H9 (cell line): ENCODE results near the gene BRD1. TPM values are rescaled to one million over a fixed set of nuclear protein-coding genes. Genes with fewer than 3 reads are reported as not detected.

ENCODE experiments used
- DNase-seq: peaks from one replicate; pipeline ENCODE4 v3.0.0-alpha.2; 2017
- H2AFZ ChIP-seq: one replicate; pipeline ENCODE4 v1.6.1; 2013; ENCODE audit warnings: mild to moderate bottlenecking, low read length, control low read depth, moderate library complexity
- H2AK5ac ChIP-seq: 2 replicates; pipeline ENCODE4 v1.6.1; 2013; ENCODE audit warnings: low read length, control low read depth, mixed read lengths; ENCODE audit not compliant: insufficient read length
- H2BK120ac ChIP-seq: one replicate; pipeline ENCODE4 v1.6.1; 2013; ENCODE audit warnings: low read depth, mild to moderate bottlenecking, low read length, control low read depth, inconsistent platforms; ENCODE audit not compliant: poor library complexity, severe bottlenecking
- H2BK12ac ChIP-seq: 2 replicates; pipeline ENCODE4 v1.6.1; 2013; ENCODE audit warnings: low read length, control low read depth, mixed read lengths, low read depth; ENCODE audit not compliant: insufficient read length
- H2BK15ac ChIP-seq: 2 replicates; pipeline ENCODE4 v1.6.1; 2013; ENCODE audit warnings: low read depth, low read length, control low read depth
- H2BK20ac ChIP-seq: one replicate; pipeline ENCODE4 v1.6.1; 2013; ENCODE audit warnings: low read depth, mild to moderate bottlenecking, low read length, control low read depth, inconsistent platforms; ENCODE audit not compliant: poor library complexity, severe bottlenecking
- H2BK5ac ChIP-seq: 2 replicates; pipeline ENCODE4 v1.6.1; 2013; ENCODE audit warnings: low read length, control low read depth, mixed read lengths; ENCODE audit not compliant: insufficient read length
- H3K14ac ChIP-seq: 2 replicates; pipeline ENCODE4 v1.6.1; 2013; ENCODE audit warnings: low read length, control low read depth; ENCODE audit not compliant: insufficient read depth
- H3K18ac ChIP-seq: 2 replicates; pipeline ENCODE4 v1.6.1; 2013; ENCODE audit warnings: low read depth, mild to moderate bottlenecking, mixed read lengths, low read length, control low read depth; ENCODE audit not compliant: insufficient read length
- H3K23ac ChIP-seq: 2 replicates; pipeline ENCODE4 v1.6.1; 2013; ENCODE audit warnings: low read length, control low read depth, mixed read lengths, low read depth; ENCODE audit not compliant: insufficient read length
- H3K23me2 ChIP-seq: 2 replicates; pipeline ENCODE4 v1.6.1; 2013; ENCODE audit warnings: low read depth, mild to moderate bottlenecking, mixed read lengths, low read length, control low read depth; ENCODE audit not compliant: insufficient read length, poor library complexity, severe bottlenecking
- H3K27ac ChIP-seq: 2 replicates; pipeline ENCODE4 v1.5.1; 2013; ENCODE audit warnings: low read length, control low read depth, mixed read lengths, low read depth; ENCODE audit not compliant: insufficient read length
- H3K27me3 ChIP-seq: 2 replicates; pipeline ENCODE4 v1.6.1; 2013; ENCODE audit warnings: low read length, control low read depth, inconsistent platforms; ENCODE audit not compliant: insufficient read depth
- H3K4ac ChIP-seq: 2 replicates; pipeline ENCODE4 v1.6.1; 2013; ENCODE audit warnings: low read depth, mild to moderate bottlenecking, control low read depth, inconsistent platforms, low read length, moderate library complexity
- H3K4me1 ChIP-seq: 2 replicates; pipeline ENCODE4 v1.6.1; 2013; ENCODE audit warnings: low read length, control low read depth, inconsistent platforms; ENCODE audit not compliant: insufficient read depth
- H3K4me2 ChIP-seq: 2 replicates; pipeline ENCODE4 v1.6.1; 2013; ENCODE audit warnings: low read length, control low read depth, mixed read lengths; ENCODE audit not compliant: insufficient read length, insufficient read depth
- H3K56ac ChIP-seq: 2 replicates; pipeline ENCODE4 v1.6.1; 2013; ENCODE audit warnings: low read depth, mild to moderate bottlenecking, mixed read lengths, low read length, control low read depth; ENCODE audit not compliant: insufficient read length
- H3K79me1 ChIP-seq: 2 replicates; pipeline ENCODE4 v1.6.1; 2013; ENCODE audit warnings: low read depth, mild to moderate bottlenecking, moderate library complexity, low read length, control low read depth, inconsistent platforms; ENCODE audit not compliant: insufficient read depth, poor library complexity, severe bottlenecking
- H3K79me2 ChIP-seq: 2 replicates; pipeline ENCODE4 v1.6.1; 2013; ENCODE audit warnings: low read length, control low read depth, inconsistent platforms; ENCODE audit not compliant: insufficient read depth
- H3K9ac ChIP-seq: 2 replicates; pipeline ENCODE4 v1.6.1; 2013; ENCODE audit warnings: low read length, control low read depth, mixed read lengths; ENCODE audit not compliant: insufficient read length; ENCODE audit errors: extremely low read depth
- H3K9me3 ChIP-seq: one replicate; pipeline ENCODE4 v1.6.1; 2013; ENCODE audit warnings: low read depth, low read length, inconsistent platforms; ENCODE audit not compliant: control insufficient read depth
- H3T11ph ChIP-seq: one replicate; pipeline ENCODE4 v1.6.1; 2013; ENCODE audit warnings: mild to moderate bottlenecking, low read length, control low read depth, inconsistent platforms
- H4K20me1 ChIP-seq: one replicate; pipeline ENCODE4 v1.6.1; 2013; ENCODE audit not compliant: control insufficient read depth, insufficient read length, insufficient read depth
- H4K5ac ChIP-seq: 2 replicates; pipeline ENCODE4 v1.6.1; 2013; ENCODE audit warnings: low read depth, mild to moderate bottlenecking, mixed read lengths, low read length, control low read depth; ENCODE audit not compliant: insufficient read length
- H4K8ac ChIP-seq: replicated peaks from 2 replicates; pipeline ENCODE4 v1.6.1; 2013; ENCODE audit warnings: low read length, control low read depth, mixed read lengths, low read depth; ENCODE audit not compliant: insufficient read length
- H4K91ac ChIP-seq: 2 replicates; pipeline ENCODE4 v1.6.1; 2013; ENCODE audit warnings: low read depth, mild to moderate bottlenecking, moderate library complexity, mixed read lengths, low read length, control low read depth; ENCODE audit not compliant: insufficient read length
- H3K27ac Mint-ChIP-seq, 3 experiments: 2 replicates in 2 of 3; 3 replicates in 1 of 3; pipeline ENCODE4 v1.8.0; 2020 to 2021; ENCODE audit warnings: mixed read lengths in 3 of 3, mild to moderate bottlenecking in 1 of 3, moderate library complexity in 1 of 3
- H3K27me3 Mint-ChIP-seq: 2 replicates; pipeline ENCODE4 v1.8.0; 2021; ENCODE audit warnings: low read depth, mild to moderate bottlenecking, moderate library complexity, mixed read lengths
- H3K36me3 Mint-ChIP-seq, 3 experiments: 2 replicates in 2 of 3; 3 replicates in 1 of 3; pipeline ENCODE4 v1.8.0; 2020 to 2021; ENCODE audit warnings: low read depth in 3 of 3, mixed read lengths in 3 of 3; ENCODE audit not compliant: insufficient read depth in 1 of 3
- H3K4me1 Mint-ChIP-seq, 2 experiments: 2 replicates each; pipeline ENCODE4 v1.8.0; 2020; ENCODE audit warnings: mixed read lengths in 2 of 2
- H3K4me3 Mint-ChIP-seq, 2 experiments: 2 replicates in 1 of 2; 3 replicates in 1 of 2; pipeline ENCODE4 v1.8.0; 2020 to 2021; ENCODE audit warnings: mild to moderate bottlenecking in 2 of 2, mixed read lengths in 2 of 2, moderate library complexity in 1 of 2
- H3K9me3 Mint-ChIP-seq, 2 experiments: 2 replicates in 1 of 2; 3 replicates in 1 of 2; pipeline ENCODE4 v1.8.0; 2020; ENCODE audit warnings: mild to moderate bottlenecking in 2 of 2, mixed read lengths in 2 of 2, moderate library complexity in 1 of 2
- WGBS: extraction: QIAGEN DNeasy Blood & Tissue Kit; methylation state at CpG from one replicate; pipeline ENCODE4 v1.1.7; 2013; ENCODE audit warnings: missing lambda C conversion rate, low lambda C conversion rate, mixed read lengths; ENCODE audit not compliant: insufficient read length; ENCODE audit errors: extremely low coverage; 5-methylcytosine and 5-hydroxymethylcytosine counted together
- total RNA-seq: library from RNA; stranded (reverse); gene quantifications from 2 replicates; pipeline ENCODE4 v1.2.1, GENCODE V29; 2021
- TF ChIP-seq, protein P1 (sequence below): fragments of 200-600 bp; sonication (generic); conservative IDR thresholded peaks from 3 replicates; pipeline ENCODE4 v1.8.0; 2021; ENCODE audit warnings: antibody characterized with exemption, mild to moderate bottlenecking

The BRD1 gene
- total RNA-seq, 1 experiment from 2014 or later = 51.3 TPM

DNA sequence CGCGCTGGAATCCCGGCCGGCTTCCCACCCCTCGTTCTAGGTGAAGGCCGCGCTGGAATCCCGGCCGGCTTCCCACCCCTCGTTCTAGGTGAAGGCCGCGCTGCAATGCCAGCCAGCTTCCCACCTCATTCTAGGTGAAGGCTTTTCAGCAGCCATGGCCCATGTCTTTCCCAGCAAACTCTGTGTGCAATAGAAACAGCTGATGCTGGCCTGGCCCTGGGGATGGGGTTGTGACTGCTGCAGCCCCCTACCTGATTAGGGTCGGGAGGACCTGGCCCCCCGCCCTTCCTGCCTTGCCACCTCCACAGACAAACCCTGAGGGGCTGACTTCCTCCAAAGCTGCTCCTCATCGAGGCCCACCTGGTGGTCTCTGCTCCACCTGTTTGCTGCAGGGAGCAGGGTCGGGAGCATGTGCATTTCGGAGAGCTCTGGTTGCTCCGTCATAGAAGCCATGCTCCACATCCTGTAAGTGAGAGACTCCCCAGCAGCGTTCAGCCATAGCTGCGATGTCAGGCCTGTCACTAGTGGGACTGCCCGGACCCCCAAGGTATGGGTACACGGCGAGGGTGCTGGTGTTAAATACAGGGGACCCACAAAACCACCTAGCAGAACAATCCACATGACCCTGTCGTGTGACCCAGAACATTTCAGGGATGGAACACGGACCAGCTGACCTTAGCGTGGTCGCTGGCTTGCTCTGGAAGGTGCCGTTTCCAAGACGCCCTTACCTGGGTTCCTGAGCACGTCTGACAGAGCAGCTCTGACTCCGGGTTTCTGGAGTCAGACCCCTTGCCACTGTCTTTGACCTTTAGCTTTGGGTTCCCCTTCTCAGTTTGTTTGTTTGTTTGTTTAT is 29.3 kb upstream of the BRD1 start:
- Histone ChIP-seq H3K23ac (no peak overlapping the region), H4K20me1 (peaks cover 4% of the 10 kb centered on the region), H3K9me3 (no peaks in the 10 kb centered on the region), H3K4ac (no peak overlapping the region), H2BK120ac (no peak overlapping the region), H3K27ac (no peak overlapping the region), H3K23me2 (peaks cover 11% of the 10 kb centered on the region), H2AK5ac (no peak overlapping the region), H2BK5ac (no peak overlapping the region), H4K5ac (no peak overlapping the region), H2BK20ac (no peak overlapping the region), H4K91ac (no peak overlapping the region), H3K4me2 (no peak overlapping the region), H3K14ac (no peak overlapping the region; the same call in 1 of the 2 replicates), H2BK12ac (no peak overlapping the region), H3K79me2 (peaks cover 34% of the 10 kb centered on the region; the same call in 1 of the 2 replicates), H3K9ac (no peak overlapping the region), H2AFZ (no peak overlapping the region), H3T11ph (no peak overlapping the region), H4K8ac (no peak overlapping the region), H3K79me1 (peaks cover 16% of the 10 kb centered on the region), H3K18ac (no peak overlapping the region), H2BK15ac (no peak overlapping the region), H3K27me3 (peaks cover 2% of the 10 kb centered on the region; the same call in 1 of the 2 replicates), H3K56ac (no peak overlapping the region), H3K4me1 (peaks cover 5% of the 10 kb centered on the region; the same call in 1 of the 2 replicates)
- no peak for DNase-seq
- Mint-ChIP-seq H3K36me3 (peaks cover 0 to 5% (median 4%) of the 10 kb centered on the region in 3 experiments; a peak in 5 of 7 replicates), H3K27ac (peak overlapping the region in 2 of 3 experiments; percentile 23 to 44; a peak in 2 of 7 replicates), H3K9me3 (no peaks in the 10 kb centered on the region), H3K27me3 (peaks cover 10% of the 10 kb centered on the region), H3K4me3 (no peak overlapping the region), H3K4me1 (peaks cover 25 to 28% of the 10 kb centered on the region in 2 experiments)
- no CpG with 5 or more reads among the region's 31 CpGs for whole genome bisulfite sequencing
- TF ChIP-seq, protein P1, sequence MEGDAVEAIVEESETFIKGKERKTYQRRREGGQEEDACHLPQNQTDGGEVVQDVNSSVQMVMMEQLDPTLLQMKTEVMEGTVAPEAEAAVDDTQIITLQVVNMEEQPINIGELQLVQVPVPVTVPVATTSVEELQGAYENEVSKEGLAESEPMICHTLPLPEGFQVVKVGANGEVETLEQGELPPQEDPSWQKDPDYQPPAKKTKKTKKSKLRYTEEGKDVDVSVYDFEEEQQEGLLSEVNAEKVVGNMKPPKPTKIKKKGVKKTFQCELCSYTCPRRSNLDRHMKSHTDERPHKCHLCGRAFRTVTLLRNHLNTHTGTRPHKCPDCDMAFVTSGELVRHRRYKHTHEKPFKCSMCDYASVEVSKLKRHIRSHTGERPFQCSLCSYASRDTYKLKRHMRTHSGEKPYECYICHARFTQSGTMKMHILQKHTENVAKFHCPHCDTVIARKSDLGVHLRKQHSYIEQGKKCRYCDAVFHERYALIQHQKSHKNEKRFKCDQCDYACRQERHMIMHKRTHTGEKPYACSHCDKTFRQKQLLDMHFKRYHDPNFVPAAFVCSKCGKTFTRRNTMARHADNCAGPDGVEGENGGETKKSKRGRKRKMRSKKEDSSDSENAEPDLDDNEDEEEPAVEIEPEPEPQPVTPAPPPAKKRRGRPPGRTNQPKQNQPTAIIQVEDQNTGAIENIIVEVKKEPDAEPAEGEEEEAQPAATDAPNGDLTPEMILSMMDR = no peak
